ENCODE results near the gene CPD.
"Not testable (repeated sequence)": the region's sequence is repeated elsewhere in the genome, so short reads cannot be mapped to it uniquely, and the experiment has no call there.

Gene CPD

GRCh38 chr17:30405161-30405560 is 26.4 kb downstream of the CPD start:
- TF ChIP-seq CTCF (conservative IDR thresholded peaks at IDR 0.05) = no peak
- no peak overlapping the region for H3K27ac ChIP-seq

GRCh38 chr17:30410627-30411026 is 31.9 kb downstream of the CPD start:
- H3K27ac ChIP-seq = not testable (repeated sequence)

GRCh38 chr17:30412008-30412496 is 33.3 kb downstream of the CPD start:
- not testable (repeated sequence) for H3K27ac ChIP-seq

GRCh38 chr17:30413109-30413508 is 34.4 kb downstream of the CPD start:
- H3K27ac ChIP-seq = no peak overlapping the region
- no peak for TF ChIP-seq CTCF (conservative IDR thresholded peaks at IDR 0.05)

- no peak for TF ChIP-seq CTCF (conservative IDR thresholded peaks at IDR 0.05)
- no peak overlapping the region for H3K27ac ChIP-seq
These were observed 35.8 kb downstream of the CPD start for GRCh38 chr17:30414486-30414885.

- no peak for TF ChIP-seq CTCF (conservative IDR thresholded peaks at IDR 0.05)
These were observed 36.8 kb downstream of the CPD start for GRCh38 chr17:30415491-30415890.

GRCh38 chr17:30418070-30418469 is 39.3 kb downstream of the CPD start:
- not testable (repeated sequence) for H3K27ac ChIP-seq

More at GRCh38 chr17:30415491-30415890, 36.8 kb downstream of the CPD start:
- no peak overlapping the region for H3K27ac ChIP-seq

- no peak overlapping the region for H3K27ac ChIP-seq
- no peak for TF ChIP-seq CTCF (conservative IDR thresholded peaks at IDR 0.05)
These were observed 42.9 kb downstream of the CPD start for GRCh38 chr17:30421592-30421991.

GRCh38 chr17:30422171-30422570 is 43.4 kb downstream of the CPD start:
- no peak overlapping the region for H3K27ac ChIP-seq
- no peak for TF ChIP-seq CTCF (conservative IDR thresholded peaks at IDR 0.05)

Measured in VCaP (cell line).